ENCODE results near the gene SPEF2. TPM values are rescaled to one million over a fixed set of nuclear protein-coding genes. Genes with fewer than 3 reads are reported as not detected.

SPEF2 gene
- total and polyA plus RNA-seq, 8 donors = 1.5 to 25.4 (median 3.8) TPM

DNA sequence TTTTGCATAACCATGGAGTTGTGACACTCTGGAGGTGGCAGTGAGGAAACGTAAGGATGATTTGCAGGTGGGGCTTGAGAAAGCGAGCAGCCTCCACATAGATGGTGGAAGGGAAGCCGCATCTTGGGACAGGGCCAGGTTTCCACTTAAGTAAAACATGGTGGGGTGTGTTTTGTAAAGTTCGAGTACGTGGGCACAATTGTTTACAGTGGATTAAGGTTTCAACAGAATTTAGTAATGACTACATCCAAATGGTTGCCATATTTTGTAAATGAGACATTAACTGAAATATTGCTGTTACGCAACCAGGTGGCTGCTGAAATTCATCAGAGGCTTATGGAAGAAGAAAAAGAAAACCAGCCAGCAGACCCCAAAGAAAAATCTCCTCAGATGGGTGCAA is 153.6 kb downstream of the SPEF2 start:
- intact Hi-C loops (cut with DNase I; ENCODE audit: low total_unique reads) = no loop called here

DNA sequence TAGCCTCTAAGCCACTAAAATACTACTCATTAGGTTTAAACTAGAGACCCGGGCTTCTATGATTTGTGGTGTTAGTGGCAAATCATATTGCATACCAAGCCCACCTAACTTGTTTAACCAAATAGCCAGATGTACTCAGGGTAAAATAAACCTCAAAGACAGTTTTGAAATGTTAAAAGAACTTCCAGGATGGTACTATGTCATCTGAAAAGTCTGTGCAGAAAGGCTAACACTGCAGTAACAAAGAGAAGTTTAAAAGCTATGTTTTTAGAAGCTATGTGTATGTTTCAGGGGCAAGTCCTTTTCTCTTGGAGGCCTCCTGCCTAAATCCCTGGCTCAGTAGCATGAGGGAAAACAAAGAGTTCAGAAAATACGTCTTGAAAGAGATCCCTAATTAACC is 154.2 kb downstream of the SPEF2 start:
- 37 to 58% (median 51%) methylated on average over 2 of the region's 2 CpGs for WGBS, 5 donors
- DNase-seq = no peak
- TF ChIP-seq, protein P1, sequence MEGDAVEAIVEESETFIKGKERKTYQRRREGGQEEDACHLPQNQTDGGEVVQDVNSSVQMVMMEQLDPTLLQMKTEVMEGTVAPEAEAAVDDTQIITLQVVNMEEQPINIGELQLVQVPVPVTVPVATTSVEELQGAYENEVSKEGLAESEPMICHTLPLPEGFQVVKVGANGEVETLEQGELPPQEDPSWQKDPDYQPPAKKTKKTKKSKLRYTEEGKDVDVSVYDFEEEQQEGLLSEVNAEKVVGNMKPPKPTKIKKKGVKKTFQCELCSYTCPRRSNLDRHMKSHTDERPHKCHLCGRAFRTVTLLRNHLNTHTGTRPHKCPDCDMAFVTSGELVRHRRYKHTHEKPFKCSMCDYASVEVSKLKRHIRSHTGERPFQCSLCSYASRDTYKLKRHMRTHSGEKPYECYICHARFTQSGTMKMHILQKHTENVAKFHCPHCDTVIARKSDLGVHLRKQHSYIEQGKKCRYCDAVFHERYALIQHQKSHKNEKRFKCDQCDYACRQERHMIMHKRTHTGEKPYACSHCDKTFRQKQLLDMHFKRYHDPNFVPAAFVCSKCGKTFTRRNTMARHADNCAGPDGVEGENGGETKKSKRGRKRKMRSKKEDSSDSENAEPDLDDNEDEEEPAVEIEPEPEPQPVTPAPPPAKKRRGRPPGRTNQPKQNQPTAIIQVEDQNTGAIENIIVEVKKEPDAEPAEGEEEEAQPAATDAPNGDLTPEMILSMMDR (IDR thresholded peaks at IDR 0.05) = no peak
- TF ChIP-seq POLR2A (IDR thresholded peaks at IDR 0.05) (no peak), POLR2AphosphoS5 (IDR thresholded peaks at IDR 0.05) (no peak), EP300 (IDR thresholded peaks at IDR 0.05) (no peak)
- H3K27me3 ChIP-seq = no peaks in the 10 kb centered on the region
- no peak overlapping the region for H3K4me3 ChIP-seq
- intact Hi-C loops (cut with DNase I; ENCODE audit: low total_unique reads) = no loop called here
- no peaks in the 10 kb centered on the region for H3K36me3 ChIP-seq
- no peaks in the 10 kb centered on the region for H3K9me3 ChIP-seq
- H3K4me1 ChIP-seq = no peaks in the 10 kb centered on the region
- no peak overlapping the region for H3K27ac ChIP-seq

More for the DNA sequence above, 153.6 kb downstream of the SPEF2 start:
- Histone ChIP-seq H3K27ac (no peak overlapping the region), H3K4me1 (no peaks in the 10 kb centered on the region), H3K4me3 (no peak overlapping the region), H3K9me3 (no peaks in the 10 kb centered on the region), H3K27me3 (no peaks in the 10 kb centered on the region), H3K36me3 (no peaks in the 10 kb centered on the region)
- no peak for DNase-seq
- TF ChIP-seq, protein P1 (IDR thresholded peaks at IDR 0.05) = no peak
- no peak for TF ChIP-seq EP300 (IDR thresholded peaks at IDR 0.05)
- no peak for TF ChIP-seq POLR2A (IDR thresholded peaks at IDR 0.05)
- no peak for TF ChIP-seq POLR2AphosphoS5 (IDR thresholded peaks at IDR 0.05)
- WGBS, 5 donors = 57 to 76% (median 66%) methylated on average over 6 of the region's 6 CpGs

DNA sequence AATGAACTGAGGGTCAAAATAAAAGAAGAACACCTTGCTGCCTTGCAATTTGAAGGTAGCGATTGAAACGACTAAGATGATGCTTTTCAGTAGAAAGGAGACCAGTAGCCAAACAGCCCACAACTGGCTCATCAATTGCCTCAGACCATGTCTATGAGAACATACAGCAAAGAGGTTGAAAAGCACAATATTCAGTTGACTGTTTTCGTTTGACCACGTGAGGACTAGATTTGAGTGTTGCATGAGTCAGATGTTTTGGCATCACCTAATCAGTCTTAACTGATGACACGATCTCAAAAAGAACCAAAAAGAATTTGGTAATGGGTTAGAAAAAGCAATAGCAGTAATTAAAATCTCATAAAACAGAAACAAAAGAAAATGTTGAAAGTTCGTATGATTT is 156.3 kb downstream of the SPEF2 start:
- intact Hi-C loops (cut with DNase I; ENCODE audit: low total_unique reads) = no loop called here

DNA sequence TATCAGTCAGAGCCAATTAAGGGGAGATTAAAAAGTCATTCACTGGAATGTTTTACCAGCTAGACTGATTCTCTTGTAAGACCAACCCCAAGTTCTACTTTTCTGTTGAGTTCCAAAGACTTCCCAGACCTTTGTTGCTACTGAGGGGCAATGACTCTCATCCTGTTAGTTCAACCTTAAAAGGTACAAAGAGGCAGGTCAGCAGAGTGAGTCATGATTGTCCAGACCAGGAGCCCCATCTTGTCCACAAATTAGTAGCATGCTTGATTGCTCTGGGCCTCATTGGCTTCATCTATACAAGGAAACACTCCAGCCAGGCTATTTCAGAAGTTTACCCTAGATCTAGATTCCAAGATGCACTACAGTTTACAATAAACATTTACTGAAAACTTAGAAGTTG is 159.1 kb downstream of the SPEF2 start:
- no peaks in the 10 kb centered on the region for H3K27me3 ChIP-seq
- H3K36me3 ChIP-seq = no peaks in the 10 kb centered on the region
- H3K4me1 ChIP-seq = peaks cover 0 to 7% (median 3%) of the 10 kb centered on the region in 4 donors
- H3K4me3 ChIP-seq = no peak overlapping the region
- H3K9me3 ChIP-seq = no peaks in the 10 kb centered on the region
- no peak for DNase-seq
- no peak for TF ChIP-seq POLR2A (IDR thresholded peaks at IDR 0.05)
- no peak for TF ChIP-seq POLR2AphosphoS5 (IDR thresholded peaks at IDR 0.05)
- TF ChIP-seq, protein P1 (IDR thresholded peaks at IDR 0.05) = no peak
- TF ChIP-seq EP300 (IDR thresholded peaks at IDR 0.05) = no peak
- intact Hi-C loops (cut with DNase I; ENCODE audit: low total_unique reads) = loop anchor here (5.0 kb wide), 1 partner anchor 146 kb away; no protein-coding TSS in a partner anchor
- H3K27ac ChIP-seq = no peak overlapping the region

More for the DNA sequence above, 156.3 kb downstream of the SPEF2 start:
- TF ChIP-seq, protein P1 (IDR thresholded peaks at IDR 0.05) = no peak
- TF ChIP-seq EP300 (IDR thresholded peaks at IDR 0.05) (no peak), POLR2AphosphoS5 (IDR thresholded peaks at IDR 0.05) (no peak), POLR2A (IDR thresholded peaks at IDR 0.05) (no peak)
- WGBS, 5 donors = 72 to 78% (median 74%) methylated on average over 6 of the region's 6 CpGs
- no peaks in the 10 kb centered on the region for H3K36me3 ChIP-seq
- H3K27me3 ChIP-seq = no peaks in the 10 kb centered on the region
- no peak overlapping the region for H3K27ac ChIP-seq
- no peak for DNase-seq
- no peak overlapping the region for H3K4me3 ChIP-seq
- no peaks in the 10 kb centered on the region for H3K4me1 ChIP-seq
- H3K9me3 ChIP-seq = no peaks in the 10 kb centered on the region
